HT1080 (cell line): ENCODE results near the gene OSTC. TPM values are rescaled to one million over a fixed set of nuclear protein-coding genes. Genes with fewer than 3 reads are reported as not detected.

Source experiments
- DNase-seq: peaks from one replicate; pipeline ENCODE4 v3.0.0-alpha.2; 2015; ENCODE audit warnings: low read depth
- polyA plus RNA-seq, 2 experiments: library from polyadenylated mRNA; depleted of rRNA; stranded (reverse); fragments of >200 nt; gene quantifications; 2 replicates each; pipeline ENCODE4 v1.2.3, GENCODE V29; 2015
- total RNA-seq: library from RNA; depleted of rRNA; stranded (reverse); fragments of >200 nt; shearing (Covaris generic); gene quantifications from 2 replicates; pipeline ENCODE4 v1.2.3, GENCODE V29; 2014; rRNA removed

Gene OSTC
- total RNA-seq, result 86.3 and 92.1 TPM in 2 replicates
- polyA plus RNA-seq (2015; cell fraction: cytosol; rRNA removed), result 142 and 169 TPM in 2 replicates
- 60.1 and 91.5 TPM in 2 replicates for polyA plus RNA-seq (2015; cell fraction: nucleus; rRNA removed)

DNA sequence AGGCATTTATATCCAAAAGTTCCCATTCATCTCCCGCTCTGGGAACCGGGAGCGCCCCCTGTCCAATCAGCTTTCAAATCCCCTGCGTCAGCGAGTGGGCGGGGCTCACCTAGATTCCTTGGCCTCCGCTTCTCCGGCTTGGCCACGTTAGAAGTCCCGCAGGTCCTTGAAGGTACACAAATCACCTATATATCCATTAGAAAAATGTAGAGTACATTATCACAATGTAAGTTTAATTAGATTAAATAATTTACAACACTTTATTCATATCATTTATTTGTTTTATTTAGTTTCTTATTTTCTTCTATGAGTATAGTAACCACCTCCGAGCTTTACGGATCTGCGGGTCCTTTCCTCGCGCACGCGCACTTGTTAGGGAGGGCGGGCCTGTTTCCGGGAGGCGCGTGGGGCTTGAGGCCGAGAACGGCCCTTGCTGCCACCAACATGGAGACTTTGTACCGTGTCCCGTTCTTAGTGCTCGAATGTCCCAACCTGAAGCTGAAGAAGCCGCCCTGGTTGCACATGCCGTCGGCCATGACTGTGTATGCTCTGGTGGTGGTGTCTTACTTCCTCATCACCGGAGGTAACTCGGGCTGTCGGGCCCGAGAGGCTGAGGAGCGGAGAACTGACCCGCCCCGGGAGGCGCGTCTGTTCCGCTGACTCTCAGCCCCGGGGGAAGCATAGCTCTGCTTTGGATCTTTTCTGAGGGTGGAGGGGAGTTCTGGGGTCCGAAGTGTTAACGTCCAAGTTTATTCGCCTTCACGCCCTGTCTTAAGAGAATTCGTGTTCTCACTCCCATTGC, at the start of gene OSTC:
Gene OSTC (plus strand): TSS at position 388 of the 802 bp plus-strand sequence. CDS start 57 bp downstream, at position 445.
- peak; percentile 91 for DNase-seq

DNA sequence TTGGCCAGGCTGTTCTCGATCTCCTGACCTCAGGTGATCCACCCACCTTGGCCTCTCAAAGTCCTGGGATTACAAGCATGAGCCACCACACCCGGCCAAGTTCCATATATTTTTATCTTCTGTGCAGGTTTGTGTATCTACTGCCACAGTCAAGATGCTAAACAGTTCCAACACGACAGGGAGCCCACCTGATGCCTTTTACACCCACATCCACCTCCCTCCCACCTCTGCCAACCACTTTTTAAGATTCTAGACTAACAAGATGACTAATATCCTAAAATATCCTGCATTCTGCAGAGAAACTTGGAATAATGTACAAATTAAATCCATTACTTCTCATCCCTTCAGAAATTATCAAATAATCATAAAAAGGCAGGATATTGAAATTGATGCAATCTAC, 49.3 kb upstream of the OSTC start:
- DNase-seq, result no peak

GRCh38 chr4:108601532-108601931, 48.9 kb upstream of the OSTC start:
- peak; percentile 41 for DNase-seq

GRCh38 chr4:108602163-108602562, 48.2 kb upstream of the OSTC start:
- no peak for DNase-seq

DNA sequence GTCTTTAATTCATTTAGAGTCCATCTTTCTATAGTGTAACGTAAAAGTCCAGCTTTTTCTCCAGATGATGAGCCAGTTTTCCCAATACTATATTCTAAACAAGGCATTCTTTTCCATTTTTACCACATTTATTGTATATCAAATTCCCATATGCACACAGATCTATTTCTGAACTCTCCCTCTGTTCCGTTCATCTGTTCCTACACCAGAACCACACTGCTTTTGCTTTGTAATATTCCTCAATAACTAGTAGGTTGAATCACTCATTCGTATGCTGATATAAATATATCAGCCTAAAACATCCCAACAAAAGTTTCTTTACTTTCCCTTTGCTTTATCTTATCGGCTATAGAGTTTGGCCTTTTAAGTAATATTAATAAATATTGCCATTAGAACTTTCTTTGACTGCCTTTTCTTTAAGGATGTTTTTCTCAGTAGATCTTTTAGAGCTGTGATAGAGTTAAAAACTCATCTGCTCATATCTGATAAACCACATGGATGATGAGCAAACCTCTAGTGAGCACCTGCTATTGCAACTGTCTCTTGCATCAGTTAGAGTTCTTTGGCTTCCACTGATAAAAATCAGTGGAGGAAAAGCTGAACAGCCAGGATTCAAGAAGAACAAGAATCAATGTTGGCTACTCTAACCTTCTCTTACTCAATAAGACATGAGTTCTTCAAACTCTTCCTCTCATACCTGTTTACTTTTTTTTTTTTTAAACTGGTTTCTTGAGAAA, 43.2 kb upstream of the OSTC start:
- DNase-seq, result no peak

DNA sequence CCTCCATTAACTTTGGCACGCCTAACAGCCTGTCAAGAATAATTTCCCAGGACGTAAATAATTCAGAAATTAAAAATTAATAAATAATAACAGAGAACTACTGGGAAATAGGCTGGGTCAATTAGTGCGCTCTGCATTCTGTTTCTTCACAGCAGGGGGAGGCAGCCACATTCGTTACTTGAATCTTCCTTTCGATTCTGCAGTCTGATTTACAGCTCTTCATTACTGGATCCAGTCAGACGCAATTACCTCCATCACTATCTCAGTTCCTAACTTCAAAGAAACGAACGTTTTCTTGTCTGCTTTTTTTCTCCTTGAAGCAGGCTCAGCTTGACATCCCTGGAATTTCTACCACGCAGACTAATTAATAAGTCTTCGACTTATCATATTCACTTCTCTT, 39.0 kb upstream of the OSTC start:
- DNase-seq, result no peak

- no peak for DNase-seq
Measured at GRCh38 chr4:108612365-108612764, 38.0 kb upstream of the OSTC start.

GRCh38 chr4:108619372-108620100, 30.9 kb upstream of the OSTC start:
- DNase-seq, result no peak

GRCh38 chr4:108620101-108620932, 30.1 kb upstream of the OSTC start, which contains the start of gene RPL34:
RPL34 (plus strand) TSS chr4:108620576; CDS start chr4:108621960, 1,384 bp downstream.
- peak; percentile 95 for DNase-seq

GRCh38 chr4:108620933-108621905, 29.2 kb upstream of the OSTC start:
- DNase-seq, result peak; percentile 4

DNA sequence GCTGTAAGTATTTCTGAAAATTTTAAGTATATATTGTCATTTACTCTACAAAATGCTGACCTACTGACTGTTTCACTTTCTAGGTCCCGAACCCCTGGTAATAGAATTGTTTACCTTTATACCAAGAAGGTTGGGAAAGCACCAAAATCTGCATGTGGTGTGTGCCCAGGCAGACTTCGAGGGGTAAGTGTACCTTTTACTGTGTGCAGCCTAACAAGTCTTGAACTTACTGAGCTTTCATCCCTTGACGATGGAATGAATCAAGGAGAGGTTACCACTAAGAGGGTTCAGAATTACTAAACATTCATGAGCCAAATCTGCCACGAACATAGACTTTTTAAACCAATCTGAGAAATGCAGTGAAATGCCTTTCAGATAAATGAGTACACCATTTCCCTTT, 28.4 kb upstream of the OSTC start:
- DNase-seq, result no peak

DNA sequence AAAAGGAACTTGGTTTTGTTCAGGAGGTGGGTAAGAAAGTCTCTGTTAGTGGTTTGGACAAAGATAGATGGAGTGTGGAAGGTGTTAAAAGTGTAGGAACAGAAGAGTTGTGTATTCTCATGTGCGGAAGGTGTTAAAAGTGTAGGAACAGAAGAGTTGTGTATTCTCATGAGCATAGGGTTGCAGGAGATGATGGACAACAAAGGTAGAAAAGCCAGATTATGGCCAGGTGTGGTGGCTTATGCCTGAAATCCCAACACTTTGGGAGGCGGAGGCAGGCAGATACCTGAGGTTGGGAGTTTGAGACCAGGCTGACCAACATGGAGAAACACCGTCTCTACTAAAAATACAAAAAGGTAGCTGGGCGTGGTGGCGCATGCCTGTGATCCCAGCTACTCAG, 27.6 kb upstream of the OSTC start:
- no peak for DNase-seq

- DNase-seq, result no peak
Measured at GRCh38 chr4:108624263-108625056, 25.9 kb upstream of the OSTC start.

DNA sequence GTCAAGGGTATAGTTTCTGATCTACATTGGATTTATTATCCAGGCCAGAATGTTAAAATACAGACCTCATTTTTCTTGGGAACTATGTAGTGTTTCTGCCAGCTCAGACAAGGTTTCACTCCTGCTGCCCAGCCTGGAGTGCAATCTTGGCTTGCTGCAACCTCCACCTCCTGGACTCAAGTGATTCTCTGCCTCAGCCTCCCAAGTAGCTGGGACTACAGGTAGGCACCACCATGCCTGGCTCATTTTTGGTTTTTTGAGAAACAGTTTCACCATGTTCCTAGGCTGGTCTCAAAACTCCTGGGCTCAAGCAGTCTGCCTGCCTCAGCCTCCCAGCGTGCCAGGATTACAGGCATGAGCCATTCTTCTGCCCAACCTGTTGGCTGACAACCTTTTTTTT, 24.3 kb upstream of the OSTC start:
- no peak for DNase-seq

- DNase-seq, result no peak
Measured at GRCh38 chr4:108628411-108628810, 22.0 kb upstream of the OSTC start.

- no peak for DNase-seq
Measured at GRCh38 chr4:108635070-108635655, 15.2 kb upstream of the OSTC start.

DNA sequence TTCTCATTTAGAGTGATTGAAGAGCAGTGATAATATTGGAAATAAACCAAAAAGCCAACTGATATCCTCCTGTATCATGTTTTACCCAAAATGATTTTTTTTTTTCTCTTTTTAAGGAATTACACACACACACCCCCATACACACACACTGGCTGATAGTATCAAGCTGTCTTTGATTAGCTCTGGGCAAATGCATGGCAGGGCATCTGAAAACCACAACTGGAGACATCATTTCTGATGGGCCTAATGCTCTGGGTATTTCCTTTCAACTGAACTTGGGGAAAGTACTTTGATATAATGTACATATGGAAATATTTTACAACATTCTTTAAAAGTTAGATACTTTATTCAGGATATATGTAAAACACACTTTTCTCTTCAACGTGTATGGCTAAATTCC, 14.2 kb upstream of the OSTC start:
- DNase-seq, result no peak

DNA sequence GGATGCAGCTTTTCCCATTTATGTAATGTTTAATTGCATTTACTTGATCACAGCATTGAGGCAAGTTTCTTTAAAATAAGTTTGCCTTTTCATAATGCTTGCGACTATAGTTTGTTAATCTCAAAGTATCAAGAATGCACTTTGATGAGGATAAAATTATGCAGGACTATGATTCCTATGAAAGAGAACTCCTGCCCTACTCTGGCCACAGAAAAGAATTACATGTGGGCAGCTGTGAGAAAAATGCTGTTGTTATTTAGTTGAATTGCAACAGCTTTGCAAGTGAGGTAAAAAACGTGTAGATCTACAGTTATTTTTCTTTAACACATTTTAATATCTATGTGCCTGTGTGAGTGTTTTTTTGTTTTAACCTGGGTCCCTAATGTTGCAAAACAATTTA, 12.5 kb upstream of the OSTC start:
- no peak for DNase-seq
